Mesendoderm (in vitro differentiated cells): ENCODE data around the gene CPNE5.

Source experiments
- DNase-seq: peaks from one replicate; pipeline ENCODE4 v3.0.0; 2013
- H2AK5ac ChIP-seq: 2 replicates; pipeline ENCODE4 v1.6.1; 2013; ENCODE audit warnings: low read length, inconsistent platforms
- H2BK120ac ChIP-seq: 2 replicates; pipeline ENCODE4 v1.6.1; 2013; ENCODE audit warnings: low read depth, mild to moderate bottlenecking, low read length, moderate library complexity, mixed read lengths
- H2BK15ac ChIP-seq: replicated peaks from 2 replicates; pipeline ENCODE4 v1.6.1; 2013; ENCODE audit warnings: low read depth, mild to moderate bottlenecking, moderate library complexity
- H2BK5ac ChIP-seq: 2 replicates; pipeline ENCODE4 v1.6.1; 2013; ENCODE audit warnings: low read length, inconsistent platforms
- H3K18ac ChIP-seq: 2 replicates; pipeline ENCODE4 v1.6.1; 2013; ENCODE audit warnings: mild to moderate bottlenecking, low read length, mixed read lengths
- H3K23ac ChIP-seq: one replicate; pipeline ENCODE4 v1.6.1; 2013; ENCODE audit warnings: low read length
- H3K27ac ChIP-seq: 2 replicates; pipeline ENCODE4 v1.5.1; 2013; ENCODE audit warnings: low read depth, mild to moderate bottlenecking, inconsistent platforms, low read length, moderate library complexity
- H3K27me3 ChIP-seq: 2 replicates; pipeline ENCODE4 v1.6.1; 2013; ENCODE audit warnings: low read length, control low read depth, mild to moderate bottlenecking, inconsistent platforms; ENCODE audit not compliant: insufficient read depth, poor library complexity
- H3K36me3 ChIP-seq: 2 replicates; pipeline ENCODE4 v1.6.1; 2013; ENCODE audit warnings: low read length, inconsistent platforms; ENCODE audit not compliant: control insufficient read depth, insufficient read depth
- H3K4ac ChIP-seq: one replicate; pipeline ENCODE4 v1.6.1; 2013; ENCODE audit warnings: low read depth, mild to moderate bottlenecking, low read length, moderate library complexity
- H3K4me1 ChIP-seq: 2 replicates; pipeline ENCODE4 v1.6.1; 2013; ENCODE audit warnings: low read depth, low read length, inconsistent platforms; ENCODE audit not compliant: control insufficient read depth
- H3K4me2 ChIP-seq: 2 replicates; pipeline ENCODE4 v1.6.1; 2013; ENCODE audit warnings: low read length
- H3K4me3 ChIP-seq: 2 replicates; pipeline ENCODE4 v1.5.1; 2013; ENCODE audit warnings: mild to moderate bottlenecking, low read length
- H3K56ac ChIP-seq: one replicate; pipeline ENCODE4 v1.6.1; 2013; ENCODE audit warnings: low read length
- H3K79me1 ChIP-seq: 2 replicates; pipeline ENCODE4 v1.6.1; 2013; ENCODE audit warnings: low read length, inconsistent platforms
- H3K79me2 ChIP-seq: 2 replicates; pipeline ENCODE4 v1.6.1; 2013; ENCODE audit warnings: mild to moderate bottlenecking, low read length; ENCODE audit not compliant: control insufficient read depth, insufficient read depth
- H3K9ac ChIP-seq: 2 replicates; pipeline ENCODE4 v1.6.1; 2013; ENCODE audit warnings: low read length, inconsistent platforms
- H4K5ac ChIP-seq: one replicate; pipeline ENCODE4 v1.6.1; 2013; ENCODE audit warnings: low read length
- H4K8ac ChIP-seq: one replicate; pipeline ENCODE4 v1.6.1; 2013; ENCODE audit warnings: low read depth, mild to moderate bottlenecking, control low read depth, low read length, moderate library complexity
- WGBS: extraction: QIAGEN DNeasy Blood & Tissue Kit; methylation state at CpG from one replicate; pipeline ENCODE4 v1.1.7; 2013; ENCODE audit warnings: low lambda C conversion rate, missing lambda C conversion rate; ENCODE audit not compliant: insufficient coverage; ENCODE audit errors: extremely low coverage; 5-methylcytosine and 5-hydroxymethylcytosine counted together

Gene CPNE5

GRCh38 chr6:36807143-36807542, 32.1 kb downstream of the CPNE5 start:
- H2BK5ac ChIP-seq: no peak overlapping the region
- H3K4me2 ChIP-seq: no peak overlapping the region
- no peak for DNase-seq
- H2BK15ac ChIP-seq: no peak overlapping the region
- H3K79me2 ChIP-seq: no peaks in the 10 kb centered on the region
- no peak overlapping the region for H3K9ac ChIP-seq
- WGBS: no CpG with 5 or more reads among the region's 5 CpGs
- no peak overlapping the region for H4K8ac ChIP-seq
- H3K27me3 ChIP-seq: no peaks in the 10 kb centered on the region
- no peak overlapping the region for H3K4ac ChIP-seq
- H3K27ac ChIP-seq: no peak overlapping the region
- H3K18ac ChIP-seq: no peak overlapping the region
- H3K23ac ChIP-seq: no peak overlapping the region
- H2AK5ac ChIP-seq: no peak overlapping the region
- no peaks in the 10 kb centered on the region for H3K4me1 ChIP-seq
- H3K56ac ChIP-seq: no peak overlapping the region
- H3K36me3 ChIP-seq: no peaks in the 10 kb centered on the region
- H3K79me1 ChIP-seq: no peaks in the 10 kb centered on the region
- H3K4me3 ChIP-seq: no peak overlapping the region
- no peak overlapping the region for H2BK120ac ChIP-seq
- H4K5ac ChIP-seq: no peak overlapping the region

DNA sequence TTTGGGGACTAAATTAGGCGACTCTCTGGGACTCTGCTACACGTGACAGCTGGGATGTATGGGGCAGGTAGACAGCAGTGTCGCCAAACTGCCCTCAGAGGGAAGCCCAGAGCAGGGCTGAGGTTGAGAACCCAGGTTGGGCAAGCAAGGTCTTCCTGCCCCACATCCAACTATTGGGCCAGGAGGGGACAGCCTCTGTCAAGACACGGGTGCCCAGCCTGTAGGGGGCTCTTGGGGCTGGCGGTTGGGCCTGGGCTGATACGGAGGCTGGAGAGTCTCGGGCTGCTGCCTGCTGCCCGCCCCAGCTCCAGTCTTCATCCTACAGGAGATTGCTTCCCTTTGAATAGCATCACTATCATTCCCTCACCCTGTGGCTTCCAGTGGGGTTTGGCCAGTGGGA, 33.3 kb downstream of the CPNE5 start:
- Histone ChIP-seq H2BK120ac (no peak overlapping the region), H3K27ac (no peak overlapping the region), H2BK5ac (no peak overlapping the region), H3K56ac (no peak overlapping the region), H3K36me3 (no peaks in the 10 kb centered on the region), H3K27me3 (no peaks in the 10 kb centered on the region), H4K5ac (no peak overlapping the region), H3K18ac (no peak overlapping the region), H4K8ac (no peak overlapping the region), H3K9ac (no peak overlapping the region), H3K4me3 (no peak overlapping the region), H2AK5ac (no peak overlapping the region), H3K4ac (no peak overlapping the region), H3K4me2 (no peak overlapping the region), H3K79me1 (no peaks in the 10 kb centered on the region), H3K23ac (no peak overlapping the region), H2BK15ac (no peak overlapping the region), H3K4me1 (no peaks in the 10 kb centered on the region), H3K79me2 (no peaks in the 10 kb centered on the region)
- WGBS: no CpG with 5 or more reads among the region's 8 CpGs
- DNase-seq: peak; percentile 52

GRCh38 chr6:36805096-36805797, 34.0 kb downstream of the CPNE5 start:
- WGBS: no CpG with 5 or more reads among the region's 7 CpGs
- H3K79me1 ChIP-seq: no peaks in the 10 kb centered on the region
- no peak overlapping the region for H3K23ac ChIP-seq
- no peak overlapping the region for H3K9ac ChIP-seq
- no peak overlapping the region for H3K4me2 ChIP-seq
- H3K56ac ChIP-seq: no peak overlapping the region
- DNase-seq: no peak
- no peak overlapping the region for H3K18ac ChIP-seq
- H3K4me1 ChIP-seq: no peaks in the 10 kb centered on the region
- H2AK5ac ChIP-seq: no peak overlapping the region
- H3K27ac ChIP-seq: no peak overlapping the region
- no peak overlapping the region for H3K4me3 ChIP-seq
- no peak overlapping the region for H2BK120ac ChIP-seq
- H3K79me2 ChIP-seq: no peaks in the 10 kb centered on the region
- H3K4ac ChIP-seq: no peak overlapping the region
- no peak overlapping the region for H4K5ac ChIP-seq
- H4K8ac ChIP-seq: no peak overlapping the region
- H2BK15ac ChIP-seq: no peak overlapping the region
- no peaks in the 10 kb centered on the region for H3K27me3 ChIP-seq
- H3K36me3 ChIP-seq: no peaks in the 10 kb centered on the region
- no peak overlapping the region for H2BK5ac ChIP-seq

DNA sequence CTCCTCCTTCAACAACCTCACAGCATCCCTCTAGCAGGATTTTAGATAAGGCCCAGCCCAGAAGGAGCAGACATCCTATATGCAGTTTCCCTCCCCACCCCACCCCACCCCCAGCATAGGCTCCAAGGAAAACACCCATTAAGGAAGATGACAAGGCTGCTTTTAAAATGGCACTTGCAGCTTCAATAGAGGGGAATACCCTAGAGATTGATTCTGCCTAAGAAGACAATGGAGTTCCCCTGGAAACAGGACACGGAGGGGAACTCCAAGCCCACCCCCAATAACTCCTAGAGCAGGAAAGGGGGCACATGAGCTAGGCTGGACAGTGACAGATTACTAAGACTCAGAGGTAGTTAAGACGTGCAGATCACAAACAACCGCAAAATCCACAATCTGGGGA, 34.7 kb downstream of the CPNE5 start:
- H3K4me1 ChIP-seq: no peaks in the 10 kb centered on the region
- H3K4ac ChIP-seq: no peak overlapping the region
- no peak overlapping the region for H2AK5ac ChIP-seq
- no peak overlapping the region for H3K4me2 ChIP-seq
- no peak overlapping the region for H3K4me3 ChIP-seq
- H3K79me2 ChIP-seq: no peaks in the 10 kb centered on the region
- H3K36me3 ChIP-seq: no peaks in the 10 kb centered on the region
- no peak overlapping the region for H2BK15ac ChIP-seq
- H2BK120ac ChIP-seq: no peak overlapping the region
- no peak overlapping the region for H4K5ac ChIP-seq
- H3K18ac ChIP-seq: no peak overlapping the region
- DNase-seq: no peak
- H3K9ac ChIP-seq: no peak overlapping the region
- H3K27ac ChIP-seq: no peak overlapping the region
- H3K27me3 ChIP-seq: no peaks in the 10 kb centered on the region
- H2BK5ac ChIP-seq: no peak overlapping the region
- no peak overlapping the region for H3K23ac ChIP-seq
- H3K79me1 ChIP-seq: no peaks in the 10 kb centered on the region
- no peak overlapping the region for H3K56ac ChIP-seq
- WGBS: no CpG with 5 or more reads among the region's 3 CpGs
- no peak overlapping the region for H4K8ac ChIP-seq

- DNase-seq: no peak
- Histone ChIP-seq H4K8ac (no peak overlapping the region), H3K4me3 (no peak overlapping the region), H3K36me3 (no peaks in the 10 kb centered on the region), H3K27ac (no peak overlapping the region), H2BK15ac (no peak overlapping the region), H3K4ac (no peak overlapping the region), H3K79me1 (no peaks in the 10 kb centered on the region), H2AK5ac (no peak overlapping the region), H3K4me2 (no peak overlapping the region), H3K9ac (no peak overlapping the region), H3K18ac (no peak overlapping the region), H3K27me3 (no peaks in the 10 kb centered on the region), H4K5ac (no peak overlapping the region), H3K23ac (no peak overlapping the region), H2BK120ac (no peak overlapping the region), H3K79me2 (no peaks in the 10 kb centered on the region), H3K56ac (no peak overlapping the region), H2BK5ac (no peak overlapping the region), H3K4me1 (no peaks in the 10 kb centered on the region)
- WGBS: no CpG with 5 or more reads among the region's 1 CpG
These were observed 35.3 kb downstream of the CPNE5 start for GRCh38 chr6:36803908-36804307.

DNA sequence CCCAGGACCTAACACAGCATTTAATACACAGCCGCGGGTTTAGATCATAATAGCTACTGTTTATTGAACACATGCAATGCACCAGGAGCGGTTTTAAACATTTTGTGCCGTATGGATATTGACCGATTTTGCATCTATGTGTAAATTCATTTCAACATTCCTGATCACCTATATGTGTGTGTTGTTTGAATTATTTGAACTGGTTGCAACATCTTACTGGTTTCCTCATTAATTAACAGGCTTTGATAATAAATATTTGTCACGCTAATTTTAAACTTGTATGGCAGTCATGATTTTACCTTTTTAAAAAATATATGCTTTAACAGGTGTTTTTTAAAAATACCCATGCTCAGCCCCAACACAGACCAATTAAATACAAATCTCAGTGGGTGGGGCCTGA, 35.8 kb downstream of the CPNE5 start:
- Histone ChIP-seq H3K18ac (no peak overlapping the region), H4K5ac (no peak overlapping the region), H3K79me2 (no peaks in the 10 kb centered on the region), H2BK120ac (no peak overlapping the region), H3K4me3 (no peak overlapping the region), H2BK5ac (no peak overlapping the region), H3K79me1 (no peaks in the 10 kb centered on the region), H3K4me1 (no peaks in the 10 kb centered on the region), H3K4ac (no peak overlapping the region), H3K56ac (no peak overlapping the region), H2BK15ac (no peak overlapping the region), H3K4me2 (no peak overlapping the region), H3K27ac (no peak overlapping the region), H3K27me3 (no peaks in the 10 kb centered on the region), H2AK5ac (no peak overlapping the region), H3K23ac (no peak overlapping the region), H3K9ac (no peak overlapping the region), H3K36me3 (no peaks in the 10 kb centered on the region), H4K8ac (no peak overlapping the region)
- DNase-seq: no peak
- no CpG with 5 or more reads among the region's 6 CpGs for WGBS
